Body of pancreas (tissue), 4 donors: ENCODE results near the gene RAC2. TPM values are rescaled to one million over a fixed set of nuclear protein-coding genes. Genes with fewer than 3 reads are reported as not detected.

Experiments
- ATAC-seq: fragments of 150-250 bp; one replicate; pipeline ENCODE4 v1.9.1; 2016
- DNase-seq, 4 donors: peaks; one replicate each; pipeline ENCODE4 v3.0.0-alpha.2; 2019
- H3K27ac ChIP-seq, 4 donors: fragments of 200-600 bp; sonication (generic); 1 replicate in 3 of 4; 2 replicates in 1 of 4; pipeline versions ENCODE4 v1.5.1 to v1.6.1; 2016 to 2019; ENCODE audit warnings: mild to moderate bottlenecking in 1 of 4, mixed read lengths in 1 of 4, moderate library complexity in 1 of 4
- H3K27me3 ChIP-seq, 2 donors: fragments of 200-600 bp; sonication (generic); one replicate each; pipeline ENCODE4 v1.6.0; 2016; ENCODE audit warnings: mild to moderate bottlenecking in 1 of 2
- H3K36me3 ChIP-seq, 2 donors: fragments of 200-600 bp; sonication (generic); replicated peaks in 1 of 2; 2 replicates each; pipeline ENCODE4 v1.5.1; 2016; ENCODE audit warnings: low read depth in 2 of 2; ENCODE audit not compliant: insufficient read depth in 1 of 2
- H3K4me1 ChIP-seq: fragments of 200-600 bp; sonication (generic); one replicate; pipeline ENCODE4 v1.6.0; 2016
- H3K4me3 ChIP-seq, 2 donors: fragments of 200-600 bp; sonication (generic); 1 replicate in 1 of 2; 2 replicates in 1 of 2; pipeline ENCODE4 v1.5.1; 2016 to 2019
- H3K9me3 ChIP-seq, 3 donors: fragments of 200-600 bp; sonication (generic); 1 replicate in 2 of 3; 2 replicates in 1 of 3; pipeline ENCODE4 v1.5.1; 2016
- POLR2A ChIP-seq, 3 donors: fragments of 450-650 bp; IDR thresholded peaks; one replicate each; pipeline ENCODE4 v1.6.1; 2016; ENCODE audit warnings: antibody characterized with exemption in 3 of 3, mild to moderate bottlenecking in 2 of 3
- WGBS, 2 donors: methylation state at CpG; one replicate each; pipeline ENCODE4 v1.1.5; 2017; 5-methylcytosine and 5-hydroxymethylcytosine counted together
- intact Hi-C: fragments of 100-400 bp; cut with DNase I; formaldehyde crosslinking; loops from one replicate; pipeline ENCODE4 v1.15.1; 2023
- total RNA-seq, 2 donors: library from RNA; depleted of rRNA; stranded (reverse); fragments of >200 nt; gene quantifications; one replicate each; pipeline ENCODE4 v1.1.0, GENCODE V29; 2016
- TF ChIP-seq, protein P1 (sequence below), 7 experiments: fragments of 450-650 bp in 4 of 7; fragments of 200-600 bp in 3 of 7; sonication (generic) in 3 of 7; IDR thresholded peaks; one replicate each; pipeline ENCODE4 v1.5.1; 2016 to 2019; ENCODE audit warnings: antibody characterized with exemption in 7 of 7

The RAC2 gene
- total RNA-seq, 2 donors from 2014 or later = 4.3 to 4.9 TPM

DNA sequence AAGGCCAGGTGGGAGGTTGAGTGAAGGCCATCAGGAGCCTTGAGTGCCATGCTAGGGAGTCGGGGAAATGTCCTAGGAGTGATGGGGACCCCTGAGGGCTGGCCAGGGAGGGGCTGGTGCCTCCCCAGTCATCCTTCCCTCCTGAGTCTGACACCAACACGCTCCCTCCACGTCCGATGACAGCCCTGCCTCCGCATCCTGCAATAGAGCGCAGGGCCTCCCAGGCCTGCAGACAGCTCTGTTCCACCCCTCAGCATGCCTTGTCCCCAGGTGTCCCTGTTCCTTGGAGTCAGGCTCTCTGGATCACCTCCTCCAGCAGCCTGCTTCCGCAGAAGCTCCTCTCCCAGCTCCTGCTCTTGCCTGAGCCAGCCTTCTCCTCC, 3.1 kb downstream of the RAC2 start:
- Histone ChIP-seq H3K9me3 (no peaks in the 10 kb centered on the region), H3K27me3 (peaks cover 0 to 7% of the 10 kb centered on the region in 2 donors), H3K27ac (no peak overlapping the region), H3K4me3 (no peak overlapping the region), H3K4me1 (peaks cover 3% of the 10 kb centered on the region), H3K36me3 (no peaks in the 10 kb centered on the region)
- TF ChIP-seq POLR2A (IDR thresholded peaks at IDR 0.05) = no peak
- TF ChIP-seq, protein P1, sequence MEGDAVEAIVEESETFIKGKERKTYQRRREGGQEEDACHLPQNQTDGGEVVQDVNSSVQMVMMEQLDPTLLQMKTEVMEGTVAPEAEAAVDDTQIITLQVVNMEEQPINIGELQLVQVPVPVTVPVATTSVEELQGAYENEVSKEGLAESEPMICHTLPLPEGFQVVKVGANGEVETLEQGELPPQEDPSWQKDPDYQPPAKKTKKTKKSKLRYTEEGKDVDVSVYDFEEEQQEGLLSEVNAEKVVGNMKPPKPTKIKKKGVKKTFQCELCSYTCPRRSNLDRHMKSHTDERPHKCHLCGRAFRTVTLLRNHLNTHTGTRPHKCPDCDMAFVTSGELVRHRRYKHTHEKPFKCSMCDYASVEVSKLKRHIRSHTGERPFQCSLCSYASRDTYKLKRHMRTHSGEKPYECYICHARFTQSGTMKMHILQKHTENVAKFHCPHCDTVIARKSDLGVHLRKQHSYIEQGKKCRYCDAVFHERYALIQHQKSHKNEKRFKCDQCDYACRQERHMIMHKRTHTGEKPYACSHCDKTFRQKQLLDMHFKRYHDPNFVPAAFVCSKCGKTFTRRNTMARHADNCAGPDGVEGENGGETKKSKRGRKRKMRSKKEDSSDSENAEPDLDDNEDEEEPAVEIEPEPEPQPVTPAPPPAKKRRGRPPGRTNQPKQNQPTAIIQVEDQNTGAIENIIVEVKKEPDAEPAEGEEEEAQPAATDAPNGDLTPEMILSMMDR (IDR thresholded peaks at IDR 0.05) = no peak
- intact Hi-C loops = no loop called here
- 65 to 70% methylated on average over 6 to 7 of the region's 7 CpGs for WGBS, 2 donors
- ATAC-seq (no peak), DNase-seq (no peak)

DNA sequence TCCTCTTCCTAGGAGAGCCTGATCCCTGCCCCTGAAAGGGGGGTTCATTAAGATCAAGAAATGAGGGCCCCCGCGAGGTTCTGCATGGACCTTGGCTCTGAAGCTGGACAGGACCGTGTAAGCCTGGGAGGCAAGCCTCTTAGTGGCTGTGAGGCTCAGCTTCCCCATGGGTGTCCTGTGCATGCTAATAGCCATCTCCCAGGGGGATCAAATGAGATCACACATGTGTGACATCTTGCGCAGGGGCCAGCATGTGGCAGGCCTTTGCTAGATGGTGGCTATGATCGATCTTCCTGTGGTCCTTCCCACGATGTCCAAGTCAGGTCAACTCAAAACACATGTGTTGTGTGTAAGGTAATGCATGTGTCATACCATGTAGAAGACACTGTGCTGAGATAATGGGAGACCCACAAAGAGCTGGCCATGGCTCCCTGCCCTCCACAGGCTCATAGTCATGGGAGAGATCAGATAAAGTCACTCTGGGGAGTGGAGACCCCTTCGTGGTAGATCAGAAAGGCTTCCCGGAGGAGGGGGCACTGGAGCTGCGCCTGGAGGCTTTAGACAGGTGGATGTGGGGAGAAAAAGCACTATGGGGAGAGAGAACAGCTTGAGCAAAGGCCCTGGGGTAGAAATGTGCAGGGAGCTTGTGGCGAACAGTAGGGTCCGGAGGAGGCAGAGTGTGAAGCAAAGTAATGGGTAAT, 3.7 kb downstream of the RAC2 start:
- Histone ChIP-seq H3K27me3 (peaks cover 0 to 7% of the 10 kb centered on the region in 2 donors), H3K4me3 (no peak overlapping the region), H3K4me1 (peaks cover 3% of the 10 kb centered on the region), H3K27ac (no peak overlapping the region), H3K36me3 (no peaks in the 10 kb centered on the region), H3K9me3 (no peaks in the 10 kb centered on the region)
- ATAC-seq (no peak), DNase-seq (no peak)
- no peak for TF ChIP-seq POLR2A (IDR thresholded peaks at IDR 0.05)
- TF ChIP-seq, protein P1 (IDR thresholded peaks at IDR 0.05) = no peak
- 71 to 75% methylated on average over 10 to 11 of the region's 11 CpGs for WGBS, 2 donors
- intact Hi-C loops = no loop called here

DNA sequence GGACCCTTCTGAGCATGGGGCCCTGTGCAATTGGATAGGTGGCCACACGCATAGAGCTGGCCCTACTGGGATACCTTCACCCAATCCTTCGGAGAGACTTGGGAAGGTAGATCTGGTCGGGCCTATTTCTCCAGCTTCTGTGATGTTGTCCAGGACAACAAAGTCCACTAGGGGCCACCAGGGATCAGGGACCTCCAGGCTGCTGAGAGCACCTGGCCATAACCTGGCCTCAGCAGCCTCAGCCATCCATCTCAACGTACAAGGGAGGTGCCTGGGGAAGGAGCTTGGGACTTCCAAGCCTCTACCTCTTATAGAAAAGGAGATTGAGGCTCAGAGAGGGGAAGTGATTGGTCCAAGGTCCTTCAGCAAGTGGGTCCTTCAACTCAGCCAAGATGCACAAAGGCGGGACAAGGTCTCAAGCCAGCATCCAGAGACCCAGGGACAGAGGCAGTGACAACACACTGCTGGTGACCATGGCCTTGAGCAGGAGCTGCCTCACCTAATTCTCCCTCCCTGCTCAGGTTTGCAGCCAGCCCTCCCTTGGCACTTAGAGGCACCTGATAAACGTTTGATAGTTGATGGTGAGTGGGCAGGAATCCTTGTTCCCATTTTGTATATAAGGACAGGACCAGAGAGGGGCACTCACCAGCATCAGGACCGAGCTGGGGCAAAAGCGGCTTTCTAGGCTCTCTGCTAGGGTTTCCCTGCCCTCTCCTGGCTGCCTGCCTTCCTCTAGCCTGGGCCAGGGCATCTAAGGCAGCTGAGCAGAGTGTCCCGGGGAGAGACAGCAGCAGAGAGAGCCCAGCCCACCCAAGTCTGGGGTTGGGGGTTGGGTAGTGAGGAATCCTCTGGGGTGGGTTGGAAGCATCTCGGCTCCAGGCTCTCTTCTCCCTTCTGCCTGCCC, 4.5 kb downstream of the RAC2 start:
- Histone ChIP-seq H3K9me3 (no peaks in the 10 kb centered on the region), H3K4me1 (peaks cover 3% of the 10 kb centered on the region), H3K27ac (no peak overlapping the region), H3K4me3 (no peak overlapping the region), H3K36me3 (no peaks in the 10 kb centered on the region), H3K27me3 (peaks cover 0 to 7% of the 10 kb centered on the region in 2 donors)
- 55 to 65% methylated on average over 9 to 10 of the region's 10 CpGs for WGBS, 2 donors
- intact Hi-C loops = no loop called here
- no peak for DNase-seq
- TF ChIP-seq, protein P1 (IDR thresholded peaks at IDR 0.05) = no peak
- no peak for TF ChIP-seq POLR2A (IDR thresholded peaks at IDR 0.05)
- ATAC-seq = no peak

DNA sequence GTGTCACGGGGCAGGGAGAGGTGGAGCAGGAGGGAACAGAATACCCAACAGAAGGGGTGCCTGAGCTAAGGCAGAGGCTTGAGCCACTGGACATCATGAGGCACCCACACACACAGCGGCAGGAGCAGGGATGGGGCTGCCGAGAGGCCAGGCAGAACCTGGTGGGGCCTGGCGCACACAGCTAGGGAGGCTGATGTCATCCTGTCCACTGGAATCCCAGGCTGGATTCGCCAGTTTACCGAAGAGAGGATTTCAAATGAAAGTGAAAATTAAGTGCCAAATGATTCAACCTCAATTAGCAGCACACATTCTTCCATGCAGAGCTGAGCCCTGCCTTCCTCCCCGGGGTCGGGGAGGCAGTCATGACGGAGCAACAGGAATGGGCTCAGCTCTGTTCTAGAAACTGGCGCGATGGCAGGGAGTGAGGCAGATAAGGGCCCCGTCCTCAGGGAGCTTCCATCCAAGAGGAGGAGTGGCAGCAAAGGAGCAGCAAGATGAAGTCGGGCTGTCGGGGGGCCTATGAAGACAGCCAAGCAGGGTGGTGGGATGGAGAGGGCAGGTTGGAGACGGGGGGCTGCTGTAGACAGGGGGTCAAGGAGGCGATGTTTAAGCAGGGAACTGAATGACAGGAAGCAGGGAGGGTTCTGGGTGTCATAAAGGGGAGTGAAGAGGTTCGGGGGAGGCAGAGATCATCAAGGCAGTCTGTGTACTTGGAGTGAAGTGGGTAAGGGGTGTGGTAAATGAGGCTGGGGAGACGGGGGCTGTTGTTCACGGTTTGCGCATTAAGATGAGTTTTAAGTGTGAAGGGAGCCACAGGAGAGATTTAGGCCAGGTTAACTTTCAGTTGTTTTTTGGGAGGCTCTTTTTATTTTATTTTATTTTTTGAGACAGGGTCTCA, 6.4 kb downstream of the RAC2 start:
- H3K27me3 ChIP-seq = no peaks in the 10 kb centered on the region
- H3K4me1 ChIP-seq = no peaks in the 10 kb centered on the region
- TF ChIP-seq, protein P1 (IDR thresholded peaks at IDR 0.05) = no peak
- no peak for TF ChIP-seq POLR2A (IDR thresholded peaks at IDR 0.05)
- H3K27ac ChIP-seq = no peak overlapping the region
- ATAC-seq (no peak), DNase-seq (no peak)
- no peaks in the 10 kb centered on the region for H3K9me3 ChIP-seq
- 66 to 70% methylated on average over 20 of the region's 20 CpGs for WGBS, 2 donors
- intact Hi-C loops = no loop called here
- H3K36me3 ChIP-seq = no peaks in the 10 kb centered on the region
- H3K4me3 ChIP-seq = no peak overlapping the region
